Mesothelial cell of epicardium (in vitro differentiated cells): Measurements from ENCODE around the gene PPP1R7. TPM values are rescaled to one million over a fixed set of nuclear protein-coding genes. Genes with fewer than 3 reads are reported as not detected.

ENCODE experiments used
- DNase-seq, 2 experiments: peaks; one replicate each; pipeline ENCODE4 v3.0.0; 2021; ENCODE audit warnings: low spot score in 2 of 2; ENCODE audit not compliant: unreplicated experiment in 2 of 2
- H3K27ac Mint-ChIP-seq: 2 replicates; pipeline ENCODE4 v1.8.0; 2021; ENCODE audit warnings: mixed read lengths
- H3K27me3 Mint-ChIP-seq: 2 replicates; pipeline ENCODE4 v1.8.0; 2021; ENCODE audit warnings: low read depth, mixed read lengths
- H3K36me3 Mint-ChIP-seq: 2 replicates; pipeline ENCODE4 v1.8.0; 2021; ENCODE audit warnings: mixed read lengths
- H3K4me1 Mint-ChIP-seq: 2 replicates; pipeline ENCODE4 v1.8.0; 2021; ENCODE audit warnings: mixed read lengths
- H3K4me3 Mint-ChIP-seq: 2 replicates; pipeline ENCODE4 v1.8.0; 2021; ENCODE audit warnings: mild to moderate bottlenecking, moderate library complexity, mixed read lengths
- H3K9me3 Mint-ChIP-seq: 2 replicates; pipeline ENCODE4 v1.8.0; 2021; ENCODE audit warnings: mixed read lengths
- total RNA-seq: library from RNA; stranded (reverse); gene quantifications from 3 replicates; pipeline ENCODE4 v1.2.1, GENCODE V29; 2021
- TF ChIP-seq, protein P1 (sequence below): fragments of 200-600 bp; sonication (generic); IDR thresholded peaks from one replicate; pipeline ENCODE4 v1.5.0; 2021; ENCODE audit warnings: antibody characterized with exemption; ENCODE audit not compliant: unreplicated experiment

Gene PPP1R7
- total RNA-seq, 1 donor from 2014 or later: 37.3 TPM

DNA sequence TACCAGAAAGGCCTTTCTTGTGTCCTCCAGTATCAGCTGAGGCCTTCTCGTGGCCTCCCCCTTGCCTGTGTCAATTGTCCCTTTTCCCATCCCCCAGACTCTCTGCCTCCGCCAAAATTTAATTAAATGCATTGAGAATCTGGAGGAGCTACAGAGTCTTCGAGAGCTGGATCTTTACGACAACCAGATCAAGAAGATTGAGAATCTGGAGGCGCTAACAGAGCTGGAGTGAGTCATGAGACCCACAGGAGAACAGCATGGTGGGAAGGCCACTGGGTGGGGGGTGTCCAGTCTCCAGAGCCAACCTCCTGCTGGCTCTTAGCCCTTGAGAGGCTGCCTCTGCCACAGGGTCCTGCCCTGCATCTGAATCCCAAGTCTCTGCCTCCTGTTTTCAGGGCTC is 8.8 kb downstream of the PPP1R7 start:
- no peak overlapping the region for H3K4me3 Mint-ChIP-seq
- no peaks in the 10 kb centered on the region for H3K9me3 Mint-ChIP-seq
- H3K27me3 Mint-ChIP-seq: no peaks in the 10 kb centered on the region
- TF ChIP-seq, protein P1, sequence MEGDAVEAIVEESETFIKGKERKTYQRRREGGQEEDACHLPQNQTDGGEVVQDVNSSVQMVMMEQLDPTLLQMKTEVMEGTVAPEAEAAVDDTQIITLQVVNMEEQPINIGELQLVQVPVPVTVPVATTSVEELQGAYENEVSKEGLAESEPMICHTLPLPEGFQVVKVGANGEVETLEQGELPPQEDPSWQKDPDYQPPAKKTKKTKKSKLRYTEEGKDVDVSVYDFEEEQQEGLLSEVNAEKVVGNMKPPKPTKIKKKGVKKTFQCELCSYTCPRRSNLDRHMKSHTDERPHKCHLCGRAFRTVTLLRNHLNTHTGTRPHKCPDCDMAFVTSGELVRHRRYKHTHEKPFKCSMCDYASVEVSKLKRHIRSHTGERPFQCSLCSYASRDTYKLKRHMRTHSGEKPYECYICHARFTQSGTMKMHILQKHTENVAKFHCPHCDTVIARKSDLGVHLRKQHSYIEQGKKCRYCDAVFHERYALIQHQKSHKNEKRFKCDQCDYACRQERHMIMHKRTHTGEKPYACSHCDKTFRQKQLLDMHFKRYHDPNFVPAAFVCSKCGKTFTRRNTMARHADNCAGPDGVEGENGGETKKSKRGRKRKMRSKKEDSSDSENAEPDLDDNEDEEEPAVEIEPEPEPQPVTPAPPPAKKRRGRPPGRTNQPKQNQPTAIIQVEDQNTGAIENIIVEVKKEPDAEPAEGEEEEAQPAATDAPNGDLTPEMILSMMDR: no peak
- H3K27ac Mint-ChIP-seq: no peak overlapping the region
- no peaks in the 10 kb centered on the region for H3K4me1 Mint-ChIP-seq
- DNase-seq: no peak
- H3K36me3 Mint-ChIP-seq: peaks cover 14% of the 10 kb centered on the region

DNA sequence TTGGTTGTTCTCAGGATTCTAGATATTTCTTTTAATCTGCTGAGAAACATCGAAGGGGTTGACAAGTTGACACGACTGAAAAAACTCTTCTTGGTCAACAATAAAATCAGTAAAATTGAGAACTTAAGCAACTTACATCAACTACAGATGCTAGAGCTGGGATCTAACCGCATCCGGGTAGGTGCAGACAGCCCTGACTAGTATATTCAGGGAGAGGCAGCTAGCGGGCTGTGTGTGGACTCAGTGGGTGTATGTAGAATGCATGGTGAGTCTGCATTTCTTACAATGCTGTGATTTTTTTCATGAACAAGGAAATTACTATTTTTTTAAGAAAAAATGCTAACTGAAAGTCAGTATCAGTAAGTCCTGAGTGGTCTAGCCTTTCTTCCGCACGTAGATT is 10.1 kb downstream of the PPP1R7 start:
- peaks cover 18% of the 10 kb centered on the region for H3K36me3 Mint-ChIP-seq

DNA sequence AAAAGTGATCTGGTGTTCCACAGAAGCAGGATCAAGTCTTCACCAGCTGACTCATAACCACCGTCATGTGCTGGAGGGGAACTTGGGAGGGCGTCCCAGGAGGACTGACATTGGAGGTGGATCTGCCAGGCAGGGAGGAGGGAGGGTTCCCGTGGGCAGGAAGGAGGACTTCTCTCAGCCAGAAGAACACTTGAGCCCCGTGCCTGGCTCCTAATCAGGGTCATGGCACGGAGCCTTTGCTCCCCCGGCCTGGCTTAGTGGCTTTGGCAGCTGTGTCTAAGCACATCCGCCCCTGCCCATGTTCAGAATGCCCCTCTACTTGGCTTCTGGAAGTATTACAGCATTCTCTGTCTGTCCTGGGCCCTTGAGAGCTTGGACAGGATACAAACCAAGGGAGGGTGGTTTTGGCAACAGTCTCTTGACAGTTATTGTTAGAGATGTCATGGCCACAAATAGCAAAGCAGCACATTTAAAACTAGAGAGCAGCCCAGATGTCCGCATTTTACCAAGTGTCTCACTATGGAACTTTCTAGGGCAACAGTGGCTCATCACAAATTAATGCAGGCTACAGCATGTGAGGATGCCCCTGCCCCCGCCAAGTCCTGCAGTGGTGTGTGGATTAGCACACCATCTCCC is 11.5 kb downstream of the PPP1R7 start:
- Mint-ChIP-seq H3K4me3 (no peak overlapping the region), H3K27me3 (no peaks in the 10 kb centered on the region)

More for the DNA sequence above, 10.1 kb downstream of the PPP1R7 start:
- Mint-ChIP-seq H3K27me3 (no peaks in the 10 kb centered on the region), H3K4me3 (no peak overlapping the region), H3K4me1 (no peaks in the 10 kb centered on the region), H3K9me3 (no peaks in the 10 kb centered on the region), H3K27ac (no peak overlapping the region)
- TF ChIP-seq, protein P1: no peak
- DNase-seq: no peak

DNA sequence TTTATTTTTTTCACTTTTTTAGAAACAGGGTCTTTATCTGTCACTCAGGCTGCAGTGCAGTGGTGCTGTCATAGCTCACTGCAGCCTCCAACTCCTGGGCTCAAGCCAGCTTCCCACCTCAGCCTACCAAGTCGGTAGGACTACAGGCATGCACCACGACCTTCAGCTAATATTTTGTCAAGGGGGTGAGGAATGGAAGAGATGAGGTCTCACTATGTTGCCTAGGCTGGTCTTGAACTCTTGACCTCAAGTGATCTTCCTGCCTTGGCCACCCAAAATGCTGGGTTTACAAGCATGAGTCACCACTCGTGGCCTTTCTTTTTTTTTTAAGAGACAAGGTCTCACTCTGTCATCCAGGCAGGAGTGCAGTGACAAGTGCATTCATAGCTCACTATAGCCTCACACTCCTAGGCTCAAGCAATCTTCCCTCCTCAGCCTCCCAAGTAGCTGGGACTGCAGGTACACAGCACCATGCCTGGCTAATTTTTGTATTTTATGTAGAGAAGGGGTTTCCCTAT is 13.4 kb downstream of the PPP1R7 start:
- TF ChIP-seq, protein P1: no peak
- no peaks in the 10 kb centered on the region for H3K4me1 Mint-ChIP-seq
- no peaks in the 10 kb centered on the region for H3K9me3 Mint-ChIP-seq
- no peak overlapping the region for H3K27ac Mint-ChIP-seq
- no peaks in the 10 kb centered on the region for H3K27me3 Mint-ChIP-seq
- DNase-seq: no peak
- H3K4me3 Mint-ChIP-seq: no peak overlapping the region
- peaks cover 25% of the 10 kb centered on the region for H3K36me3 Mint-ChIP-seq

More for the DNA sequence above, 11.5 kb downstream of the PPP1R7 start:
- no peaks in the 10 kb centered on the region for H3K9me3 Mint-ChIP-seq
- TF ChIP-seq, protein P1: no peak
- H3K4me1 Mint-ChIP-seq: no peaks in the 10 kb centered on the region
- peaks cover 22% of the 10 kb centered on the region for H3K36me3 Mint-ChIP-seq
- no peak for DNase-seq
- H3K27ac Mint-ChIP-seq: no peak overlapping the region

DNA sequence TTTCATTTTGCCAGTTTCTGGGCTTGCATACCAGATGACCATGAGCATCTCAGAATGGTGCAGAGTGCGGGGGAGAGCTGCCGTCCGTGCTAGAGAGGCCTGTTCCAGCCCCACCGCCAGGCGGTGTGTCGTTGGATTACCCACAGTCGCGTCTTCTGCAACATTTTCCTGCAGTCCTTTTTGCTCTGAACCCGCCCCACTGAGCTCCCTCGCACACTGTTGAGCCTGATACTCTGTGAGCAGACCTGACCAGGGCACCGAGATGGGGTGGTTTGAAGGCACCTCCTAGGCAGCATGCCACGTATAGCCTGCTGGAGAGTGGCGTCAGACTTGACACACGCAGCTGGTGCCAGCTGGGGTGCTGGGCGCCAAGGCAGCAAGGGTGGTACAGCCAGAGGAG is 18.1 kb downstream of the PPP1R7 start:
- no peak for DNase-seq
- no peaks in the 10 kb centered on the region for H3K27me3 Mint-ChIP-seq
- H3K4me3 Mint-ChIP-seq: no peak overlapping the region
- H3K9me3 Mint-ChIP-seq: peaks cover 22% of the 10 kb centered on the region
- peaks cover 52% of the 10 kb centered on the region for H3K36me3 Mint-ChIP-seq
- peaks cover under 1% of the 10 kb centered on the region for H3K4me1 Mint-ChIP-seq
- TF ChIP-seq, protein P1: no peak
- no peak overlapping the region for H3K27ac Mint-ChIP-seq
